Tibial nerve (tissue), 4 donors: ENCODE results near the gene ABCA9. TPM values are rescaled to one million over a fixed set of nuclear protein-coding genes. Genes with fewer than 3 reads are reported as not detected.

Experiments
- DNase-seq, 2 donors: peaks; one replicate each; pipeline ENCODE4 v3.0.0-alpha.2; 2019; ENCODE audit warnings: low spot score in 2 of 2
- H3K27ac ChIP-seq, 4 donors: fragments of 200-600 bp; sonication (generic) in 3 of 4; one replicate each; pipeline ENCODE4 v1.5.1; 2017 to 2019; ENCODE audit warnings: mild to moderate bottlenecking in 1 of 4
- H3K27me3 ChIP-seq, 2 donors: fragments of 200-600 bp; sonication (generic) in 1 of 2; one replicate each; pipeline versions ENCODE4 v1.5.1 to v1.6.0; 2017 to 2019
- H3K36me3 ChIP-seq, 3 donors: fragments of 200-600 bp; sonication (generic); one replicate each; pipeline ENCODE4 v1.5.1; 2018 to 2019
- H3K4me1 ChIP-seq, 4 donors: fragments of 200-600 bp; sonication (generic) in 3 of 4; one replicate each; pipeline ENCODE4 v1.5.1; 2017 to 2019
- H3K4me3 ChIP-seq, 4 donors: fragments of 200-600 bp; sonication (generic) in 3 of 4; one replicate each; pipeline ENCODE4 v1.5.1; 2017 to 2019; ENCODE audit warnings: mild to moderate bottlenecking in 1 of 4, moderate library complexity in 1 of 4
- H3K9me3 ChIP-seq, 4 donors: fragments of 200-600 bp; sonication (generic) in 3 of 4; one replicate each; pipeline ENCODE4 v1.5.1; 2017 to 2019
- EP300 ChIP-seq, 2 donors: sonication (generic); formaldehyde crosslinking; IDR thresholded peaks; one replicate each; pipeline ENCODE4 v1.6.1; 2017; ENCODE audit warnings: antibody characterized with exemption in 2 of 2, mild to moderate bottlenecking in 1 of 2
- POLR2A ChIP-seq, 2 donors: fragments of 450-650 bp; IDR thresholded peaks; one replicate each; pipeline ENCODE4 v1.6.1; 2017; ENCODE audit warnings: antibody characterized with exemption in 2 of 2, mild to moderate bottlenecking in 2 of 2, moderate library complexity in 2 of 2
- WGBS, 2 donors: methylation state at CpG; one replicate each; pipeline ENCODE4 v1.1.5; 2018; 5-methylcytosine and 5-hydroxymethylcytosine counted together
- total RNA-seq, 4 donors: library from RNA; depleted of rRNA; stranded (reverse); fragments of >200 nt; gene quantifications; one replicate each; pipeline ENCODE4 v1.1.0, GENCODE V29; 2016
- TF ChIP-seq, protein P1 (sequence below), 5 experiments: fragments of 200-600 bp in 3 of 5; fragments of 450-650 bp in 2 of 5; sonication (generic) in 3 of 5; IDR thresholded peaks; one replicate each; pipeline ENCODE4 v1.5.1; 2016 to 2019; ENCODE audit warnings: antibody characterized with exemption in 5 of 5, mild to moderate bottlenecking in 3 of 5, moderate library complexity in 2 of 5

Gene ABCA9
- total RNA-seq, 4 donors from 2014 or later, result 108 to 170 (median 124) TPM

DNA sequence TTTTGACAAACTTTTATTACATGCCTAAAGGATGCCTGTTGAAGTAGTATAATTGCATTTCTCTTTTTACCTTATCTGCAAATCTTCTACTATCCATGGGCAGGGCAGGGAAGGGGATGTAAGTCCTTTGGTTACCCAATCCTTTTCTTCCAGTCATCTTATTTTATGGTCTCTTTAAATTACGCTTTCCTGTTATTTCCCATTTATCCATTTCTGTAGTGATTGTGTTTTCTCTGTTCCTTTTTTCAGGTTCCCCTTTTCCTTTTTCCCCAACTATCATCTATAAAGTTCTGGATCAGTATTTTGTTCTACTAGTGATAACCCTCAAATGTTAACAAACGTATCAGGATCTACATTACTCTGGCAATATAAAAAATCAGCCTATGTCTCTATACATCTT lies 3.3 kb upstream of the ABCA9 start:
- Histone ChIP-seq H3K36me3 (peaks cover 0 to 12% (median 0%) of the 10 kb centered on the region in 3 donors), H3K4me3 (no peak overlapping the region), H3K27ac (peak overlapping the region in 2 of 4 donors; percentile 44 to 47), H3K4me1 (peaks cover 0 to 46% (median 11%) of the 10 kb centered on the region in 4 donors), H3K27me3 (no peaks in the 10 kb centered on the region), H3K9me3 (no peaks in the 10 kb centered on the region)
- no peak for DNase-seq
- TF ChIP-seq, protein P1, sequence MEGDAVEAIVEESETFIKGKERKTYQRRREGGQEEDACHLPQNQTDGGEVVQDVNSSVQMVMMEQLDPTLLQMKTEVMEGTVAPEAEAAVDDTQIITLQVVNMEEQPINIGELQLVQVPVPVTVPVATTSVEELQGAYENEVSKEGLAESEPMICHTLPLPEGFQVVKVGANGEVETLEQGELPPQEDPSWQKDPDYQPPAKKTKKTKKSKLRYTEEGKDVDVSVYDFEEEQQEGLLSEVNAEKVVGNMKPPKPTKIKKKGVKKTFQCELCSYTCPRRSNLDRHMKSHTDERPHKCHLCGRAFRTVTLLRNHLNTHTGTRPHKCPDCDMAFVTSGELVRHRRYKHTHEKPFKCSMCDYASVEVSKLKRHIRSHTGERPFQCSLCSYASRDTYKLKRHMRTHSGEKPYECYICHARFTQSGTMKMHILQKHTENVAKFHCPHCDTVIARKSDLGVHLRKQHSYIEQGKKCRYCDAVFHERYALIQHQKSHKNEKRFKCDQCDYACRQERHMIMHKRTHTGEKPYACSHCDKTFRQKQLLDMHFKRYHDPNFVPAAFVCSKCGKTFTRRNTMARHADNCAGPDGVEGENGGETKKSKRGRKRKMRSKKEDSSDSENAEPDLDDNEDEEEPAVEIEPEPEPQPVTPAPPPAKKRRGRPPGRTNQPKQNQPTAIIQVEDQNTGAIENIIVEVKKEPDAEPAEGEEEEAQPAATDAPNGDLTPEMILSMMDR (IDR thresholded peaks at IDR 0.05), result no peak
- TF ChIP-seq POLR2A (IDR thresholded peaks at IDR 0.05) (no peak), EP300 (IDR thresholded peaks at IDR 0.05) (no peak)
- 81 to 86% methylated on average over 2 of the region's 2 CpGs for WGBS, 2 donors

DNA sequence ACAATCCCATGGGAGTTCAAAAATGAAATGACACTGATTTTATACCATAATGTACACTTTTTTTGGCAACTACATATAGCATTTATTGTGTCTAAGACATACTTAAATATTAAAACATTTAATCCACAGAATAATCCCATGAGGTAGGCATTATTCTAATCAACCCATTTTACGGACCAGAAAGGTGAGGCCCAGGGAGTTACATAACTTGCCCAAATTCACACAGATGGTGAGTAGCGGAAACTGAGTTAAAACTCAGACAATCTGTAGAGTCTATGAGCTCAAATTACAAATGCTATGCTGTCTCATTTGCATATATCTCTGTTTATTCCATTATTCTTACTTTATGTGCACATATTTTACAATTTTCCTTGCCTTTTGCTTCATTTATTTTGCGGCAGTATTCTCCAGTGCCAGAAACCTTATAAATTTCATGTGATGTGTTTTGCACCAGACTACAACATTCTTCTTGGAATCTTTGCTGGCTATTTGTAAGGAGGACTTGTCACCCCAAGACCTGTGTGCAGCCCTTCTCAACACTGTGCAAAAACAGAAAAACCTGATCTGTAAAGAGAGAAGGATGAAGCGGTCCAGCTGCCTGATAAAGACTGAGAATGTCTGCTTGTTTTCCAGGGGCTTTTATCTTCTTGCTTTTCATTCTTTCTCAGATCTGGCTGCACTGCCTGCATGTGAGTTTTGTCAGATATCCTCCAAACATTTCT lies 2.3 kb upstream of the ABCA9 start:
- H3K27ac ChIP-seq, result peak overlapping the region in 2 of 4 donors; percentile 19 to 80
- peaks cover 0 to 17% (median 0%) of the 10 kb centered on the region in 3 donors for H3K36me3 ChIP-seq
- TF ChIP-seq EP300 (IDR thresholded peaks at IDR 0.05), result no peak
- TF ChIP-seq, protein P1 (IDR thresholded peaks at IDR 0.05), result no peak
- no peak for TF ChIP-seq POLR2A (IDR thresholded peaks at IDR 0.05)
- no peaks in the 10 kb centered on the region for H3K27me3 ChIP-seq
- WGBS, 2 donors, result 80 to 85% methylated on average over 4 of the region's 4 CpGs
- no peaks in the 10 kb centered on the region for H3K9me3 ChIP-seq
- no peak overlapping the region for H3K4me3 ChIP-seq
- peaks cover 0 to 46% (median 11%) of the 10 kb centered on the region in 4 donors for H3K4me1 ChIP-seq
- no peak for DNase-seq

DNA sequence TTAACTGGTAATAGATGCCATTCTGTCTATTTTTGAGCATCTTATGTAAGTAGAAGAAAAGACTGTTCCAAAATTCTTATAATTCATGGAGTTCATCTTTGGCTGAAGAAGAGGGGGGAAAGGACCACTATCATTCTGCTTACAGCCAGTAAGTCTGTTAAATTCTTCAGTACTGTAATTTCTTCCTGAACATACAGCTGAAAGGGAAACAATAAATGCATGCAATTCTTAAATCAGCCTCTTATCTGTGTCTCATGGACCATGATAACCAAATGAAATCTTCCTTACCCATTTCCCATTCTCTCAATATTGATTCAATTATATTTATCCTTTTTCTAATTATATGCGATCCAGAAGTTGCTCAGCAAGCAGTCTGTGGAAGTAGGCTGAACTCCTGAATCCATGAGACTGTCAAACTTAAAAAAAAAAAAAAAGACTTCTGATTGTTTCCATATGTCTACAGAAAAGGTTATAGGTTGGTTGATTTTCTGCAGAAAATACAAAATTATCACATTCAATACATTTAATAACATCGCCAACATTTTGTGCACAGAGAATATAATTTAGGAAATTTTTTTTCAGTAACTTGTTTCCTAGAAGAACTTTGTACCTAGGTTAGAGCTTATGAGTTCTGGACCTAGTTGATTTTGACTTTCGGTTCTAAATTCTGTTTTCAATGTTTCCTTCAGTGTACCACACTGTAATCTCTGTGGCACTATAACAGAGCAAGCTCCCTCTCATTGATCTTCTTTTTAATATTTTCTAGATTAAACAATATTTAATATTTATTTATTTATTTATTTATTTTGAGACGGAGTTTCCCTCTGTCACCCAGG lies 1.2 kb upstream of the ABCA9 start:
- 62 to 70% methylated on average over 4 of the region's 4 CpGs for WGBS, 2 donors
- no peak for DNase-seq
- Histone ChIP-seq H3K27ac (peak overlapping the region in 3 of 4 donors; percentile 33 to 84 (median 80)), H3K9me3 (peaks cover 0 to under 1% (median 0%) of the 10 kb centered on the region in 4 donors), H3K36me3 (peaks cover 0 to 27% (median 0%) of the 10 kb centered on the region in 3 donors), H3K4me1 (peaks cover 0 to 43% (median 11%) of the 10 kb centered on the region in 4 donors), H3K4me3 (no peak overlapping the region), H3K27me3 (no peaks in the 10 kb centered on the region)
- TF ChIP-seq, protein P1 (IDR thresholded peaks at IDR 0.05), result no peak
- TF ChIP-seq EP300 (IDR thresholded peaks at IDR 0.05) (no peak), POLR2A (IDR thresholded peaks at IDR 0.05) (no peak)

DNA sequence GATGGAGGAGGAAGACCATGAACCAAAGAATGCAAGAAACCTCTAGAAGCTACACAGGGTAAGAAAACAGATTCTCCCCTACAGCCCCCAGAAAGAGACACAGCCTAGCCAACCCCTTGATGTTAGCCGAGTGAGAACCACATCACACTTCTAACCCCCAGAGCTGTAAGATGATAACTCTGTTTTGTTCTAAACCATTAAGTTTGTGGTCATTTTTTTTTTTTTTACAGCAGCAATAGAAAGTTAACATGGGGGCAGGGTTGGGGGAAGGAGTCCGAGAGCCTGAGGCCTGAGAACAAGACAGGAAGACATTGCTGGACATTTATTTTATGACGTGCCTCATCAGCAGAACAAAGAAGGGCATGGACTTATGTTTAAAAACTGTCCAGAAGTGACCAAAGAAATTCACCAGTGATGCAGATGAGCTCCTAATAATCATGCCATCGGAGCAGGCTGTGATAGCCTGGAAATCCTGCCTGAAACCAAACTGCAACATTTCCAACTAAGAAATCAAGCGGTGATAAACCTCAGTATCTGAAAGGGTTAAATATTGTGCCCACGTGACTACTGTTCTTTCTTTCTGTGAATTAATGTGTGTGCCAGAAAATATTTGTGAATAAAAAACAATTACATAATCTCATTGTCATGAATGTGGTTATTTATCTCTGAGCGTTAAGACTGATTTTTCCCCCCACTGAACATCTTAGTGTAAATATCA lies 1.1 kb downstream of the ABCA9 start:
- 20 to 22% methylated on average over 7 of the region's 7 CpGs for WGBS, 2 donors
- H3K27ac ChIP-seq, result peak overlapping the region; percentile 33 to 84 (median 63)
- TF ChIP-seq, protein P1 (IDR thresholded peaks at IDR 0.05), result no peak
- TF ChIP-seq EP300 (IDR thresholded peaks at IDR 0.05) (peak in 1 of 2 donors; percentile 46), POLR2A (IDR thresholded peaks at IDR 0.05) (no peak)
- H3K9me3 ChIP-seq, result peaks cover 0 to 9% (median 1%) of the 10 kb centered on the region in 4 donors
- H3K4me3 ChIP-seq, result peak overlapping the region; percentile 11 to 40 (median 16)
- no peaks in the 10 kb centered on the region for H3K27me3 ChIP-seq
- H3K36me3 ChIP-seq, result peaks cover 0 to 30% (median 0%) of the 10 kb centered on the region in 3 donors
- DNase-seq, result no peak
- H3K4me1 ChIP-seq, result peaks cover 0 to 43% (median 11%) of the 10 kb centered on the region in 4 donors
